ENCODE measurements around the gene HBE1. TPM values are rescaled to one million over a fixed set of nuclear protein-coding genes. Genes with fewer than 3 reads are reported as not detected.

HBE1 gene
- total RNA-seq, 6 experiments from 2014 or later: not detected

GRCh38 chr11:5289696-5290095, 20.0 kb upstream of the HBE1 start:
- Histone ChIP-seq H3K4me1 (no peaks in the 10 kb centered on the region), H3K4me3 (no peak overlapping the region), H3K9me3 (no peaks in the 10 kb centered on the region), H3K27me3 (no peaks in the 10 kb centered on the region), H3K27ac (no peak overlapping the region), H3K36me3 (no peaks in the 10 kb centered on the region)
- DNase-seq: no peak
- intact Hi-C loops (cut with DNase I): no loop called here
- ATAC-seq: no peak
- TF ChIP-seq CTCF (IDR thresholded peaks at IDR 0.05) (no peak), POLR2A (IDR thresholded peaks at IDR 0.05) (no peak)

- H3K4me1 ChIP-seq: no peaks in the 10 kb centered on the region
- no peak overlapping the region for H3K27ac ChIP-seq
- ATAC-seq (no peak), DNase-seq (no peak)
- no peak for TF ChIP-seq POLR2A (IDR thresholded peaks at IDR 0.05)
- TF ChIP-seq CTCF (IDR thresholded peaks at IDR 0.05): no peak
- no peaks in the 10 kb centered on the region for H3K27me3 ChIP-seq
- intact Hi-C loops (cut with DNase I): no loop called here
- H3K36me3 ChIP-seq: no peaks in the 10 kb centered on the region
- H3K9me3 ChIP-seq: no peaks in the 10 kb centered on the region
- 58% methylated on average over 6 of the region's 6 CpGs for WGBS (ENCODE audit: insufficient coverage, low coverage, low lambda C conversion rate, missing lambda C conversion rate)
- H3K4me3 ChIP-seq: no peak overlapping the region
Measured at GRCh38 chr11:5288906-5289550, 19.3 kb upstream of the HBE1 start.

- peak in 1 of 3 donors; percentile 25 for DNase-seq
- Histone ChIP-seq H3K4me1 (no peaks in the 10 kb centered on the region), H3K27me3 (no peaks in the 10 kb centered on the region), H3K27ac (no peak overlapping the region), H3K9me3 (no peaks in the 10 kb centered on the region), H3K36me3 (no peaks in the 10 kb centered on the region), H3K4me3 (no peak overlapping the region)
- 53% methylated on average over 6 of the region's 7 CpGs for WGBS (ENCODE audit: insufficient coverage, low coverage, low lambda C conversion rate, missing lambda C conversion rate)
- no peak for TF ChIP-seq CTCF (IDR thresholded peaks at IDR 0.05)
- no peak for TF ChIP-seq POLR2A (IDR thresholded peaks at IDR 0.05)
- no peak for ATAC-seq
- intact Hi-C loops (cut with DNase I): no loop called here
Measured at GRCh38 chr11:5288108-5288905, 18.6 kb upstream of the HBE1 start.

GRCh38 chr11:5286901-5287300, 17.2 kb upstream of the HBE1 start:
- TF ChIP-seq CTCF (IDR thresholded peaks at IDR 0.05) (no peak), POLR2A (IDR thresholded peaks at IDR 0.05) (no peak)
- Histone ChIP-seq H3K27ac (no peak overlapping the region), H3K4me1 (no peaks in the 10 kb centered on the region), H3K4me3 (no peak overlapping the region), H3K27me3 (no peaks in the 10 kb centered on the region), H3K9me3 (no peaks in the 10 kb centered on the region), H3K36me3 (no peaks in the 10 kb centered on the region)
- DNase-seq (no peak), ATAC-seq (no peak)
- WGBS (ENCODE audit: insufficient coverage, low coverage, low lambda C conversion rate, missing lambda C conversion rate): 59% methylated on average over 3 of the region's 3 CpGs
- intact Hi-C loops (cut with DNase I): no loop called here

All from right lobe of liver (tissue), 6 donors.